ENCODE results near the gene MTCH2. TPM values are rescaled to one million over a fixed set of nuclear protein-coding genes. Genes with fewer than 3 reads are reported as not detected.

The MTCH2 gene
- total and polyA plus RNA-seq, 2 donors (not counting 1 experiment from before 2014, with no cell fraction given), result 18.1 to 26.9 TPM

- ATAC-seq (ENCODE audit: low read depth) (no peak), DNase-seq (no peak)
- Mint-ChIP-seq H3K4me1 (no peaks in the 10 kb centered on the region), H3K4me3 (no peak overlapping the region), H3K27ac (no peak overlapping the region), H3K9me3 (ENCODE audit: insufficient read depth) (no peaks in the 10 kb centered on the region), H3K27me3 (no peaks in the 10 kb centered on the region)
- no peaks in the 10 kb centered on the region for H4K20me1 ChIP-seq (ENCODE audit: control insufficient read depth, insufficient read depth, low read length, poor library complexity, severe bottlenecking)
- TF ChIP-seq EZH2 (IDR thresholded peaks at IDR 0.05; ENCODE audit: borderline replicate concordance, insufficient read depth, low read depth, low read length, poor library complexity, severe bottlenecking), result no peak
- no peaks in the 10 kb centered on the region for H3K36me3 ChIP-seq (replicated peaks in 1 of 2; ENCODE audit: control extremely low read depth in 1 of 2, control insufficient read depth in 1 of 2, extremely low read depth in 1 of 2, insufficient read depth in 2 of 2, low read length in 1 of 2)
- ChIA-PET CTCF (interaction anchor here (0.6 kb wide), 1 partner anchor 355 kb away, joined by 5 read pairs; no protein-coding TSS in a partner anchor), POLR2A (no interaction called here)
- H3K27ac ChIP-seq (ENCODE audit: low read length in 2 of 2), result no peak overlapping the region
- H3K27me3 ChIP-seq (replicated peaks in 1 of 4; ENCODE audit: control extremely low read depth in 1 of 4, control insufficient read depth in 3 of 4, insufficient read depth in 4 of 4, low read length in 3 of 4), result no peaks in the 10 kb centered on the region
- no peak overlapping the region for H3K4me2 ChIP-seq (replicated peaks; ENCODE audit: low read depth, low read length, poor library complexity, severe bottlenecking)
- no peak overlapping the region for H3K9ac ChIP-seq (ENCODE audit: low read length)
- intact Hi-C loops (cut with micrococcal nuclease), result no loop called here
- 100% methylated on average over 2 of the region's 3 CpGs for WGBS (ENCODE audit: insufficient coverage)
- no peak overlapping the region for H2AFZ ChIP-seq (ENCODE audit: insufficient read depth, low read depth, low read length, poor library complexity, severe bottlenecking)
- H3K9me3 ChIP-seq (ENCODE audit: control extremely low read depth in 1 of 3, control insufficient read depth in 2 of 3, insufficient read depth in 1 of 3, low read length in 2 of 3), result peaks cover 0 to 6% (median 0%) of the 10 kb centered on the region in 3 donors
- H3K4me1 ChIP-seq (ENCODE audit: control insufficient read depth in 2 of 2, insufficient read depth in 2 of 2, low read length in 2 of 2), result no peaks in the 10 kb centered on the region
- H3K79me2 ChIP-seq (ENCODE audit: control insufficient read depth, insufficient read depth, low read length), result no peaks in the 10 kb centered on the region
- no peak overlapping the region for H3K4me3 ChIP-seq (ENCODE audit: control extremely low read depth in 1 of 5, extremely low read depth in 1 of 5, insufficient read depth in 1 of 5, low read depth in 2 of 5, low read length in 4 of 5)
Observed at GRCh38 chr11:47649276-47649675, 6.9 kb upstream of the MTCH2 start.

- Histone ChIP-seq H3K4me1 (ENCODE audit: control insufficient read depth in 2 of 2, insufficient read depth in 2 of 2, low read length in 2 of 2) (peaks cover 11 to 19% of the 10 kb centered on the region in 2 donors), H3K4me2 (replicated peaks; ENCODE audit: low read depth, low read length, poor library complexity, severe bottlenecking) (no peak overlapping the region), H3K79me2 (ENCODE audit: control insufficient read depth, insufficient read depth, low read length) (peaks cover 10% of the 10 kb centered on the region), H3K36me3 (replicated peaks in 1 of 2; ENCODE audit: control extremely low read depth in 1 of 2, control insufficient read depth in 1 of 2, extremely low read depth in 1 of 2, insufficient read depth in 2 of 2, low read length in 1 of 2) (no peaks in the 10 kb centered on the region), H4K20me1 (ENCODE audit: control insufficient read depth, insufficient read depth, low read length, poor library complexity, severe bottlenecking) (no peaks in the 10 kb centered on the region), H3K9ac (ENCODE audit: low read length) (no peak overlapping the region), H3K27me3 (replicated peaks in 1 of 4; ENCODE audit: control extremely low read depth in 1 of 4, control insufficient read depth in 3 of 4, insufficient read depth in 4 of 4, low read length in 3 of 4) (no peaks in the 10 kb centered on the region), H3K4me3 (ENCODE audit: control extremely low read depth in 1 of 5, extremely low read depth in 1 of 5, insufficient read depth in 1 of 5, low read depth in 2 of 5, low read length in 4 of 5) (no peak overlapping the region), H3K27ac (ENCODE audit: low read length in 2 of 2) (no peak overlapping the region), H2AFZ (ENCODE audit: insufficient read depth, low read depth, low read length, poor library complexity, severe bottlenecking) (no peak overlapping the region), H3K9me3 (ENCODE audit: control extremely low read depth in 1 of 3, control insufficient read depth in 2 of 3, insufficient read depth in 1 of 3, low read length in 2 of 3) (no peaks in the 10 kb centered on the region)
- no peak overlapping the region for H3K4me3 Mint-ChIP-seq
- TF ChIP-seq CTCF (IDR thresholded peaks at IDR 0.05) (no peak), EZH2 (IDR thresholded peaks at IDR 0.05; ENCODE audit: borderline replicate concordance, insufficient read depth, low read depth, low read length, poor library complexity, severe bottlenecking) (no peak)
- H3K27ac Mint-ChIP-seq, result no peak overlapping the region
- CTCF ChIA-PET, result no interaction called here
- intact Hi-C loops (cut with micrococcal nuclease), result no loop called here
- DNase-seq (no peak), ATAC-seq (ENCODE audit: low read depth) (no peak)
- POLR2A ChIA-PET, result no interaction called here
- 97% methylated on average over 3 of the region's 6 CpGs for WGBS (ENCODE audit: insufficient coverage)
- peaks cover 17% of the 10 kb centered on the region for H3K4me1 Mint-ChIP-seq
- H3K27me3 Mint-ChIP-seq, result no peaks in the 10 kb centered on the region
- H3K9me3 Mint-ChIP-seq (ENCODE audit: insufficient read depth), result no peaks in the 10 kb centered on the region
Observed at GRCh38 chr11:47646019-47646418, 3.7 kb upstream of the MTCH2 start.
